GM12875 (cell line): ENCODE measurements around the gene RSPH6A.

Source experiments
- H3K4me3 ChIP-seq: one replicate; pipeline ENCODE4 v1.5.1; 2011; ENCODE audit warnings: low read depth, low read length, control low read depth
- CTCF ChIP-seq: IDR thresholded peaks from 2 replicates; pipeline ENCODE4 v1.5.1; 2011; ENCODE audit warnings: low read depth, mild to moderate bottlenecking, control low read depth, inconsistent platforms, low read length, moderate library complexity, borderline replicate concordance; ENCODE audit not compliant: insufficient read depth

Gene RSPH6A

GRCh38 chr19:45842198-45842597, 27.1 kb upstream of the RSPH6A start:
- TF ChIP-seq CTCF = no peak
- no peak overlapping the region for H3K4me3 ChIP-seq

GRCh38 chr19:45834970-45835369, 19.9 kb upstream of the RSPH6A start:
- no peak for TF ChIP-seq CTCF

GRCh38 chr19:45828945-45829344, 13.8 kb upstream of the RSPH6A start:
- H3K4me3 ChIP-seq = no peak overlapping the region
- TF ChIP-seq CTCF = no peak

More at GRCh38 chr19:45834970-45835369, 19.9 kb upstream of the RSPH6A start:
- H3K4me3 ChIP-seq = no peak overlapping the region

GRCh38 chr19:45828523-45828922, 13.4 kb upstream of the RSPH6A start:
- no peak for TF ChIP-seq CTCF
- H3K4me3 ChIP-seq = no peak overlapping the region

- H3K4me3 ChIP-seq = no peak overlapping the region
- TF ChIP-seq CTCF = no peak
These were observed 12.5 kb upstream of the RSPH6A start for GRCh38 chr19:45827459-45828093.

GRCh38 chr19:45826934-45827333, 11.8 kb upstream of the RSPH6A start:
- no peak for TF ChIP-seq CTCF
- H3K4me3 ChIP-seq = no peak overlapping the region
